Measurements from ENCODE around the gene ABHD17A.

The ABHD17A gene

GRCh38 chr19:1858412-1859081 lies 26.7 kb downstream of the ABHD17A start:
- Mint-ChIP-seq H3K9me3 (no peaks in the 10 kb centered on the region), H3K27ac (no peak overlapping the region), H3K27me3 (ENCODE audit: low read depth, poor library complexity) (peaks cover 46% of the 10 kb centered on the region), H3K4me1 (peaks cover 44% of the 10 kb centered on the region), H3K4me3 (no peak overlapping the region), H3K36me3 (ENCODE audit: low read depth) (no peaks in the 10 kb centered on the region)
- TF ChIP-seq CTCF (IDR thresholded peaks at IDR 0.05), result no peak
- DNase-seq, result no peak

DNA sequence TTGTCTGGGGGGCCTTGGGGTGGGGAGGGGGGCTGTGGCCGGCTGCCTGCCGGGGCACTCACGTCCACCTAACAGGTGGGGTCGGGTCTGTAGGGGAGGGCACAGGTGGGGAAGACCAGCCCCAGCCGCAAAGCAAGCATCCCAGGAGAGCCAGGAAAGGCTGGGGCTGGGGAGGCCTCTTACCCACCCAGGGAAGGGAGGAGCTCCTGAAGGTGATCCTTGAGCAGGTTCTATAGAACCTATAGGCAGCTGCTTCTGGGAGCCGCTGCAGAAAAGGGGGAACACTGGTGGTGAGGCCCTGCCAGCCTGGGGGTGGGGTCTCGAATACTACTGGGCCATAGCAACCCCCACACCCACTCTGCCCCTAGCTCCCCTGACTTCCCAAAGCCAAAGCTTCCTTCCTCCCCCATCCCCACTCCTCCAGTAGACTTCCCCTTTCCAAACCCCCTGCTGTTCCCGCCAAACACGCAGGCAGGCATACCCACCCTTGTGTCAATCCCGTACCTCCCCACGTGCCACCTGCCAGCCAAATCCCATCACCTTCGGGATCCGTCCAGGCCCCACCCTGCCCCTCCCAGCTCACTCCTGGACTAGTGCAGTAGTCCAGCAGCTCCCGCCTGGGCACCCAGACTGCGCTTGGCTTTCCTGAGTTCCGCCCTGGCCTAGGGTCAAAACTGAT lies 27.5 kb downstream of the ABHD17A start:
- peaks cover 44% of the 10 kb centered on the region for H3K27me3 Mint-ChIP-seq (ENCODE audit: low read depth, poor library complexity)
- H3K4me3 Mint-ChIP-seq, result no peak overlapping the region
- H3K9me3 Mint-ChIP-seq, result no peaks in the 10 kb centered on the region
- H3K4me1 Mint-ChIP-seq, result peaks cover 49% of the 10 kb centered on the region
- H3K27ac Mint-ChIP-seq, result no peak overlapping the region
- DNase-seq, result no peak
- TF ChIP-seq CTCF (IDR thresholded peaks at IDR 0.05), result no peak
- no peaks in the 10 kb centered on the region for H3K36me3 Mint-ChIP-seq (ENCODE audit: low read depth)

DNA sequence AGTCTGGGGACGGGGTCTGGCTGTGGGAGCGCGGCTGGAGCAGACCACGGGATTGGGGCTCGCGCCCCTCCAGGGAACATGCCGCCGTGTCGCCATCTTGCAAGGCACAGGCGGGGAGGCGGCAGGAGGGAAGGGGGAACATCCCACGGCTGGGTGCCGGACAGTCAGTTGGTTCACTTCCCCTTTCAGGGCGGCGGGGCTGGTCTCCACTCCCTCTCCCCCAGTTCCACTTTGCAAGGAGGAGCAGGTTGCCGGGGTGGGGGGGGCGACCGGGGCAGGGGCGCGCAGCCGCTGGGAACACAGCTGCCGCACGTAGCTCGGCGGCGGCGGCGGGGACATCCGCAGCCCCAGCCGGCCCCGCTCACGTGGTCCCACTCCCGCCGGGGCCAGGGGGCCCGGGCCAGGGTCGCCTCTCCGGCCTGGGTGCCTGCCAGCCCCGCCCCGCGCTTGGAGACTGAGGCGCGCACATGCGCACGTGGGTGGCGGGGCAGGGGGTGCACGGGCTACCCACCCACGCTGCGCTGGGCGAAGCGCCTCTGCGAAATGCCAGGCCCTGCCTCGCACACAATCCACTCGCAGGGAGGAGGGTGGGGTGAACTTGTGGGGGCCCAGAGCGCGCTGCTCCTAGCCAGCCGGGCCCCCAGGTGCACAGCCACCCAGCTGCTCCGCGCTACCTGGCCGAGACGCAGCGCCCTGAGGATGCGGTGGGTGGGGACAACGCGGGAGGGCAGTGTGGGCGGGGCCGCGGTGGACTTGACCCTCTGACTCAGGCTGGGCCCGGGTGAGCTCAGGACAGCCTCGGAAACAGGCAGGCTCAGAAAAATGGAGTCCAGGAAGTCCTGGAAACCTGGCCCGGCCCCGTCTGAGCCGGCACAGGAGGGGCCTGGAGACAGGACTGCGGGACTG lies 28.3 kb downstream of the ABHD17A start:
- peaks cover 48% of the 10 kb centered on the region for H3K4me1 Mint-ChIP-seq
- DNase-seq, result peak; percentile 72
- H3K9me3 Mint-ChIP-seq, result no peaks in the 10 kb centered on the region
- peak overlapping the region; percentile 49 for H3K4me3 Mint-ChIP-seq
- TF ChIP-seq CTCF (IDR thresholded peaks at IDR 0.05), result no peak
- peaks cover 36% of the 10 kb centered on the region for H3K27me3 Mint-ChIP-seq (ENCODE audit: low read depth, poor library complexity)
- no peaks in the 10 kb centered on the region for H3K36me3 Mint-ChIP-seq (ENCODE audit: low read depth)
- no peak overlapping the region for H3K27ac Mint-ChIP-seq

- H3K4me1 Mint-ChIP-seq, result peaks cover 42% of the 10 kb centered on the region
Measured at GRCh38 chr19:1856345-1856697, 29.0 kb downstream of the ABHD17A start.

DNA sequence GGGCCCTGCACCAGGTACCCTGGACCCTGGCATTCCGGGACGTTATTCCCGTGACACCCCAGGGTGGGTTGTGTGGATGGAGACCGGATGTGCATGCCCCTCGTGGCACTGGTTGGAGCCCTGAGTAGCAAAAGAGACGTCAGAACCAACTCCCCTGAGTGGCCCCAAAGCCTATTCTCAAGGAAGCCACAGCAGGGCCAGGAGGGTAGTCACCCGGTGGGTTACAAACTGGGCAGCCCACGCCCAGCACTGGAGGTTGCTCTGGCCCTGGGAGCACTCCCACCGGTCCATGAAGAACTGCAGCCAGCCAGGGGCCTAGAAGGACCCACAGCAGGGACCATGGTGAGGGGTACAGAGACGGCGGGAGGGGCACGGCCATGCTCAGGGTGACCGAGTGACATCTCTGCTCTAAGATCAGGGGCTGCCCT lies 29.5 kb downstream of the ABHD17A start:
- Mint-ChIP-seq H3K4me1 (peaks cover 43% of the 10 kb centered on the region), H3K4me3 (no peak overlapping the region), H3K27ac (no peak overlapping the region), H3K27me3 (ENCODE audit: low read depth, poor library complexity) (peaks cover 25% of the 10 kb centered on the region), H3K36me3 (ENCODE audit: low read depth) (no peaks in the 10 kb centered on the region), H3K9me3 (no peaks in the 10 kb centered on the region)
- no peak for DNase-seq
- TF ChIP-seq CTCF (IDR thresholded peaks at IDR 0.05), result no peak

More at GRCh38 chr19:1856345-1856697, 29.0 kb downstream of the ABHD17A start:
- no peaks in the 10 kb centered on the region for H3K9me3 Mint-ChIP-seq
- no peak for DNase-seq
- peaks cover 30% of the 10 kb centered on the region for H3K27me3 Mint-ChIP-seq (ENCODE audit: low read depth, poor library complexity)
- no peak overlapping the region for H3K27ac Mint-ChIP-seq
- H3K4me3 Mint-ChIP-seq, result peak overlapping the region; percentile 49
- no peak for TF ChIP-seq CTCF (IDR thresholded peaks at IDR 0.05)
- no peaks in the 10 kb centered on the region for H3K36me3 Mint-ChIP-seq (ENCODE audit: low read depth)
